ENCODE measurements around the gene MUC22. TPM values are rescaled to one million over a fixed set of nuclear protein-coding genes. Genes with fewer than 3 reads are reported as not detected.
"Not testable (repeated sequence)": the region's sequence is repeated elsewhere in the genome, so short reads cannot be mapped to it uniquely, and the experiment has no call there.

Gene MUC22
- total RNA-seq, 6 experiments from 2014 or later = not detected

DNA sequence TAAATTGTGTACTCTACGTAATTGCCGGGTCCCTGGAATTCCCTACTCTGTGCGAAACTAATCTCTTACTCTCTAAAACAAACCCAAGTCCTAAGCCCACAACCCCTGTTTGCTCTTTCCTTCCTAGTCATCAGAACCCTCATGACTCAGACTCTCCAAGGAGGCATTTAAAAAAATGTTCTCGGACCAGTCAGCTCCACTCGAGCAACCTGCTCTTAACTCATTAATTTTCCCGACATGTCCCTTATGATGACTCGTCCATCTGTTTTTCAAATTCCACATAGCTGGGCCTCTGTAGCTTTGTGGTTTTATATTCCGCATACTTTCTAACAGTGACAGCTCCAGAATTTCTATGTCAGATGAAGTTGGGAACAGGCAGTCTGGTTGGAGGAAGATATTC lies 2.6 kb upstream of the MUC22 start:
- Histone ChIP-seq H3K36me3 (no peaks in the 10 kb centered on the region), H3K4me3 (no peak overlapping the region), H3K9me3 (no peaks in the 10 kb centered on the region), H3K27ac (no peak overlapping the region), H3K4me1 (no peaks in the 10 kb centered on the region), H3K27me3 (no peaks in the 10 kb centered on the region)
- WGBS (ENCODE audit: insufficient coverage, low coverage, low lambda C conversion rate, missing lambda C conversion rate) = 52% methylated on average over 8 of the region's 8 CpGs
- TF ChIP-seq, protein P1, sequence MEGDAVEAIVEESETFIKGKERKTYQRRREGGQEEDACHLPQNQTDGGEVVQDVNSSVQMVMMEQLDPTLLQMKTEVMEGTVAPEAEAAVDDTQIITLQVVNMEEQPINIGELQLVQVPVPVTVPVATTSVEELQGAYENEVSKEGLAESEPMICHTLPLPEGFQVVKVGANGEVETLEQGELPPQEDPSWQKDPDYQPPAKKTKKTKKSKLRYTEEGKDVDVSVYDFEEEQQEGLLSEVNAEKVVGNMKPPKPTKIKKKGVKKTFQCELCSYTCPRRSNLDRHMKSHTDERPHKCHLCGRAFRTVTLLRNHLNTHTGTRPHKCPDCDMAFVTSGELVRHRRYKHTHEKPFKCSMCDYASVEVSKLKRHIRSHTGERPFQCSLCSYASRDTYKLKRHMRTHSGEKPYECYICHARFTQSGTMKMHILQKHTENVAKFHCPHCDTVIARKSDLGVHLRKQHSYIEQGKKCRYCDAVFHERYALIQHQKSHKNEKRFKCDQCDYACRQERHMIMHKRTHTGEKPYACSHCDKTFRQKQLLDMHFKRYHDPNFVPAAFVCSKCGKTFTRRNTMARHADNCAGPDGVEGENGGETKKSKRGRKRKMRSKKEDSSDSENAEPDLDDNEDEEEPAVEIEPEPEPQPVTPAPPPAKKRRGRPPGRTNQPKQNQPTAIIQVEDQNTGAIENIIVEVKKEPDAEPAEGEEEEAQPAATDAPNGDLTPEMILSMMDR (IDR thresholded peaks at IDR 0.05) = no peak
- no peak for TF ChIP-seq POLR2A (IDR thresholded peaks at IDR 0.05)
- intact Hi-C loops (cut with DNase I) = no loop called here
- ATAC-seq (no peak), DNase-seq (no peak)

DNA sequence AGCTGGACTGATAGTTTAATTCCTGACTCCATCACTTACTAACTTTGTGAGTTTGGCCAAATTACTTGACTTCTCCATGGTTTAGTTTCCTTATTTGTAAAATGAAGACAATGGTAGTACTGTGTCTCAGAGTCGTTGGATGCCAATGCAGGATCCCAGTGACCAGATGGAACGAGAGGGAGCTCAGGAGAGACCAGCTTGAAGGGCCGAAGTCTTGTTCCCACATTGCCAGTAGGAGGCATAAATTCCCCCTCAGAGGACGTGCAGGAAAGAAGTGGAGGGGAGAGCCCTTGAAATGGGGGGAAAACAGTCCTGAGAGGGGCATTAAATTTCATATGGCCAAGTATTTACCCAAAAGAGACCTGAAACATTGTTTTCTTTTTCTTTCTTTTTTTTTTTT lies 2.1 kb upstream of the MUC22 start:
- ATAC-seq (no peak), DNase-seq (no peak)
- TF ChIP-seq POLR2A (IDR thresholded peaks at IDR 0.05) = no peak
- TF ChIP-seq, protein P1 (IDR thresholded peaks at IDR 0.05) = no peak
- 61% methylated on average over 4 of the region's 4 CpGs for WGBS (ENCODE audit: insufficient coverage, low coverage, low lambda C conversion rate, missing lambda C conversion rate)
- no peaks in the 10 kb centered on the region for H3K4me1 ChIP-seq
- intact Hi-C loops (cut with DNase I) = no loop called here
- H3K9me3 ChIP-seq = no peaks in the 10 kb centered on the region
- H3K27ac ChIP-seq = no peak overlapping the region
- no peaks in the 10 kb centered on the region for H3K36me3 ChIP-seq
- H3K4me3 ChIP-seq = no peak overlapping the region
- no peaks in the 10 kb centered on the region for H3K27me3 ChIP-seq

DNA sequence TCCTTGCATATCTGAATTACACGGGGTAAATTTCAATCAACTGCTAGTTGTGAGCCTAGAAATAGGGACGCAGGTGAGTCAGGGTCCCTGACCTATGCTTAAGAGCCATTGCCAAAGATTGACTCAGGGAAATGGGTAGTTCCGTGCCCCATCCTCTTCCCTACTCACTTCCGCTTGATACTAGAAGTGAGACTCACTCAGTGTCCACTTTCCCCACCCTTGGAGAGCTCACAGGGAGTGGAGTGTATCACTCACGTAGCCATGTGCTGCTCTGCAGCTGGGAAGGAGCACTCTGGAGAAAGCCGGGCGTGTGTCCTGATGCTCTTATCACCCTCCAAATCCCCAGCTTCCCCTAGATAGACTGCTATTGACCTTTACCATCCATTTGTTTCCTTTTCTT lies 543 bp upstream of the MUC22 start:
- Histone ChIP-seq H3K27me3 (no peaks in the 10 kb centered on the region), H3K36me3 (no peaks in the 10 kb centered on the region), H3K9me3 (no peaks in the 10 kb centered on the region), H3K4me1 (no peaks in the 10 kb centered on the region), H3K4me3 (no peak overlapping the region), H3K27ac (no peak overlapping the region)
- intact Hi-C loops (cut with DNase I) = no loop called here
- no peak for ATAC-seq
- no peak for TF ChIP-seq POLR2A (IDR thresholded peaks at IDR 0.05)
- TF ChIP-seq, protein P1 (IDR thresholded peaks at IDR 0.05) = no peak
- DNase-seq = no peak
- 75% methylated on average over 6 of the region's 7 CpGs for WGBS (ENCODE audit: insufficient coverage, low coverage, low lambda C conversion rate, missing lambda C conversion rate)

DNA sequence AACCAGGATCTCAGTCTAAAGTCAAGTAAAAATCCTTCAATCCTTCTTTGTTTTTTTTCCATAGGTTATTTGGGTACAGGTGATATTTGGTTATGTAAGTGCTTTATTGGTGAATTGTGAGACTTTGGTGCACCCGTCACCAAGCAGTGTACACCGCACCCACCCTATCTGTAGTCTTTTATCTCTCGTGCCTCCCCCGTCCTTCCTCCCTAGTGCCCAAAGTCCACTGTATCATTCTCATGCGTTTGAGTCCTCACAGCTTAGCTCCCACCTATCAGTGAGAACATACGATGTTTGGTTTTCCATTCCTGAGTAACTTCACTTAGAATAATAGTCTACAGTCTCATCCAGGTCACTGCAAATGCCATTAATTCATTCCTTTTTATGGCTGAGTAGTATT lies 879 bp downstream of the MUC22 start:
- Histone ChIP-seq H3K4me3 (no peak overlapping the region), H3K36me3 (no peaks in the 10 kb centered on the region), H3K27me3 (no peaks in the 10 kb centered on the region), H3K9me3 (no peaks in the 10 kb centered on the region), H3K4me1 (no peaks in the 10 kb centered on the region), H3K27ac (no peak overlapping the region)
- TF ChIP-seq, protein P1 (IDR thresholded peaks at IDR 0.05) = no peak
- no peak for TF ChIP-seq POLR2A (IDR thresholded peaks at IDR 0.05)
- 28% methylated on average over 6 of the region's 6 CpGs for WGBS (ENCODE audit: insufficient coverage, low coverage, low lambda C conversion rate, missing lambda C conversion rate)
- no peak for ATAC-seq
- no peak for DNase-seq
- intact Hi-C loops (cut with DNase I) = no loop called here

DNA sequence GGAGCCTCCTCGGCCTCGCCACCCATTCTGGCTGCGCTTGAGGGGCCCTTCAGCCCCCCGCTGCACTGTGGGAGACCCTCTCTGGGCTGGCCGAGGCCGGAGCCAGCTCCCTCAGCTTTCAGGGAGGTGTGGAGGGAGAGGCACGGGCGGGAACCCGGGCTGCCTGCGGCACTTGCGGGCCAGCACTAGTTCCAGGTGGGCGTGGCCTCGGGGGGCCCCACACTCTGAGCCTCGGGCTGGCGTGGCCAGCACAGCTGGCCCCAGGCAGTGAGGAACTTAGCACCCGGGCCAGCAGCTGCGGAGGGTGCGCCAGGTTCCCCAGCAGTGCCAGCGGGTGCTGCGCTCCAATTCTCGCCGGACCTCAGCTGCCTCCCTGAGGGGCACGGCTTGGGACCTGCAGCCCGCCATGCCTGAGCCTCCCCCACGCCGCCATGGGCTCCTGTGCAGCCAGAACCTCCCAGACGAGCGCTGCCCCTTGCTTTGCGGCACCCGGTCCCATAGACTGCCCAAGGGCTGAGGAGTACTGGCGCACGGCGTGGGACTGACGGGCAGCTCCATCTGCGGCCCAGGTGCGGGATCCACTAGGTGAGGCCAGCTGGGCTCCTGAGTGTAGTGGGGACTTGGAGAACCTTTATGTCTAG lies 6.5 kb downstream of the MUC22 start:
- no CpG with 5 or more reads among the region's 36 CpGs for WGBS (ENCODE audit: insufficient coverage, low coverage, low lambda C conversion rate, missing lambda C conversion rate)
- ATAC-seq (no peak), DNase-seq (no peak)
- Histone ChIP-seq H3K4me1 (no peaks in the 10 kb centered on the region), H3K27ac (no peak overlapping the region), H3K27me3 (no peaks in the 10 kb centered on the region), H3K4me3 (no peak overlapping the region), H3K9me3 (no peaks in the 10 kb centered on the region), H3K36me3 (no peaks in the 10 kb centered on the region)
- TF ChIP-seq POLR2A (IDR thresholded peaks at IDR 0.05) = no peak
- TF ChIP-seq, protein P1 (IDR thresholded peaks at IDR 0.05) = no peak
- intact Hi-C loops (cut with DNase I) = no loop called here

DNA sequence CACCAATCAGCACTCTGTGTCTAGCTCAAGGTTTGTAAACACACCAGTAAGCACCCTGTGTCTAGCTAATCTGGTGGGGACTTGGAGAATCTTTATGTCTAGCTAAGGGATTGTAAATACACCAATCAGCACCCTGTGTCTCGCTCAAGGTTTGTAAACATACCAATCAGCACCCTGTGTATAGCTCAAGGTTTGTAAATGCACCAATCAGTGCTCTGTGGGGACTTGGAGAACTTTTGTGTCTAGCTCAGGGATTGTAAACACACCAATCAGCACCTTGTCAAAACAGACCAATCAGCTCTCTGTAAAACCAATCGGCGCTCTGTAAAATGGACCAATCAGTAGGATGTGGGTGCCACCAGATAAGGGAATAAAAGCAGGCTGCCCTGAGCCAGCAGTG lies 7.2 kb downstream of the MUC22 start:
- H3K4me1 ChIP-seq; H3K4me3 ChIP-seq; DNase-seq; H3K27me3 ChIP-seq; intact Hi-C loops (cut with DNase I); ATAC-seq; H3K36me3 ChIP-seq; H3K27ac ChIP-seq; H3K9me3 ChIP-seq: not testable (repeated sequence)
- WGBS (ENCODE audit: insufficient coverage, low coverage, low lambda C conversion rate, missing lambda C conversion rate) = 43% methylated on average over 1 of the region's 3 CpGs
